Heart left ventricle (tissue), 16 donors: ENCODE data around the gene FIP1L1. TPM values are rescaled to one million over a fixed set of nuclear protein-coding genes. Genes with fewer than 3 reads are reported as not detected.

Experiments used
- ATAC-seq, 4 donors: fragments of 200-7000 bp; cut with Tn5 transposase; one replicate each; pipeline ENCODE4 v1.9.1; 2020 to 2022; ENCODE audit warnings: moderate library complexity in 4 of 4, mild to moderate bottlenecking in 3 of 4, moderate number of reproducible peaks in 1 of 4
- DNase-seq, 5 donors: peaks; one replicate each; pipeline ENCODE4 v3.0.0-alpha.2; 2020
- H3K27ac ChIP-seq, 12 donors: fragments of 200-600 bp; sonication (generic) in 4 of 12; one replicate each; pipeline versions ENCODE4 v1.5.0 to v1.8.0; 2016 to 2022; ENCODE audit warnings: mild to moderate bottlenecking in 2 of 12
- H3K27me3 ChIP-seq, 9 donors: fragments of 200-600 bp; sonication (generic) in 2 of 9; one replicate each; pipeline versions ENCODE4 v1.5.1 to v1.8.0; 2016 to 2022; ENCODE audit warnings: mild to moderate bottlenecking in 3 of 9
- H3K36me3 ChIP-seq, 9 donors: fragments of 200-600 bp; sonication (generic) in 2 of 9; one replicate each; pipeline versions ENCODE4 v1.5.0 to v1.8.0; 2018 to 2022; ENCODE audit warnings: mild to moderate bottlenecking in 2 of 9
- H3K4me1 ChIP-seq, 12 donors: fragments of 200-600 bp; sonication (generic) in 4 of 12; one replicate each; pipeline versions ENCODE4 v1.5.0 to v1.8.0; 2016 to 2022; ENCODE audit warnings: mild to moderate bottlenecking in 3 of 12
- H3K4me3 ChIP-seq, 12 donors: fragments of 200-600 bp; sonication (generic) in 4 of 12; one replicate each; pipeline versions ENCODE4 v1.5.0 to v1.8.0; 2017 to 2022; ENCODE audit warnings: mild to moderate bottlenecking in 9 of 12, moderate library complexity in 4 of 12
- H3K9me3 ChIP-seq, 12 donors: fragments of 200-600 bp; sonication (generic) in 4 of 12; one replicate each; pipeline versions ENCODE4 v1.5.0 to v1.8.0; 2016 to 2022; ENCODE audit warnings: mild to moderate bottlenecking in 1 of 12
- CTCF ChIP-seq, 12 donors: fragments of 200-600 bp; sonication (generic) in 4 of 12; IDR thresholded peaks; one replicate each; pipeline versions ENCODE4 v1.5.0 to v1.8.0; 2018 to 2022; ENCODE audit warnings: antibody characterized with exemption in 12 of 12, mild to moderate bottlenecking in 5 of 12
- POLR2A ChIP-seq, 2 donors: fragments of 450-650 bp; IDR thresholded peaks; one replicate each; pipeline ENCODE4 v1.6.1; 2017; ENCODE audit warnings: antibody characterized with exemption in 2 of 2, mild to moderate bottlenecking in 2 of 2, moderate library complexity in 2 of 2
- WGBS, 4 donors: extraction: QIAGEN DNeasy Blood & Tissue Kit in 2 of 4; methylation state at CpG; one replicate each; pipeline versions ENCODE4 v1.1.5 to v1.1.7; 2013 to 2018; 5-methylcytosine and 5-hydroxymethylcytosine counted together
- intact Hi-C, 10 donors: fragments of 100-400 bp; cut with DNase I; formaldehyde crosslinking; loops; one replicate each; pipeline versions ENCODE4 v1.11.1 to v1.14.2; 2022
- polyA plus RNA-seq, 2 donors: library from polyadenylated mRNA; stranded (reverse); fragments of 200-250 nt; gene quantifications; one replicate each; pipeline ENCODE4 v1.2.3, GENCODE V29; 2013
- total RNA-seq, 9 donors: library from RNA; depleted of rRNA in 2 of 9; stranded (reverse); fragments of >200 nt in 2 of 9; fragmentation: NEBNext Ultra II Directional in 3 of 9; extraction: Animal tissue kit (Norgen Biotek cat#: 25700) in 3 of 9; gene quantifications; one replicate each; pipeline versions ENCODE4 v1.1.0 to v1.2.4, GENCODE V29; 2016 to 2023
- donor health status: ischemic (EF 13 %, LVEDD 7.1; RV severe dilation, severe dysfunction).
- donor health status: healthy with polysubstance abuse.
- donor health status: DM: no; HTN: yes; CAD: no.
- donor health status: DM: no; HTN: no; CAD: no.
- donor health status: ischemic (EF 25% LVEDD 6.9; RV normal size, moderate dysfunction).
- donor health status: ischemic (EF 25% LVEDD 5.7; RV mildly dilated, moderate dysfunction).
- donor health status: healthy.
- donor health status: DM: yes; HTN: yes; CAD: no.
- donor health status: ischemic (EF 35%, LVEDD 5.7; RV mildly dilated, moderate dysfunction).
- donor health status: nonischemic (EF 11% LVEDD 7.7; RV severe dilation, severe dysfunction).
- donor health status: DM: yes; HTN: yes; CAD: no.
- donor health status: PGD.
- donor health status: ischemic (EF 29% LVEDD 5.4; RV normal size, mild dysfunction).
- donor health status: nonischemic (EF 23%, LVEDD 6.1; RV moderate dilation, normal function).

The FIP1L1 gene
- total and polyA plus RNA-seq, 11 donors: 23.5 to 46.2 (median 32.8) TPM

GRCh38 chr4:53490965-53491622 is 113.7 kb downstream of the FIP1L1 start:
- WGBS, 4 donors: 36 to 47% (median 39%) methylated on average over 3 of the region's 3 CpGs
- Histone ChIP-seq H3K9me3 (no peaks in the 10 kb centered on the region), H3K4me1 (peaks cover 0 to 11% (median 2%) of the 10 kb centered on the region in 12 donors), H3K4me3 (no peak overlapping the region), H3K27ac (peak overlapping the region in 2 of 12 donors; percentile 4 to 47), H3K36me3 (peaks cover 0 to 5% (median 0%) of the 10 kb centered on the region in 9 donors), H3K27me3 (no peaks in the 10 kb centered on the region)
- intact Hi-C loops: loop anchor here in 7 of 10 donors (5.0 to 10.0 kb wide), 10 partner anchors 114 to 741 kb away; partner anchors contain the start of gene PDGFRA (in 3 of the 7)
- ATAC-seq: peak in 2 of 4 donors; percentile 48 to 73
- DNase-seq: peak in 1 of 5 donors; percentile 25
- peak; percentile 44 to 80 (median 65) for TF ChIP-seq CTCF (IDR thresholded peaks at IDR 0.05)
- no peak for TF ChIP-seq POLR2A (IDR thresholded peaks at IDR 0.05)

- intact Hi-C loops: loop anchor here in 7 of 10 donors (5.0 to 10.0 kb wide), 10 partner anchors 110 to 737 kb away; partner anchors contain the start of gene PDGFRA (in 3 of the 7)
- Histone ChIP-seq H3K4me1 (peaks cover 0 to 33% (median 5%) of the 10 kb centered on the region in 12 donors), H3K4me3 (no peak overlapping the region), H3K27me3 (no peaks in the 10 kb centered on the region), H3K36me3 (peaks cover 0 to 5% (median 0%) of the 10 kb centered on the region in 9 donors), H3K27ac (no peak overlapping the region), H3K9me3 (no peaks in the 10 kb centered on the region)
- WGBS, 4 donors: 93 to 97% (median 95%) methylated on average over 6 of the region's 6 CpGs
- ATAC-seq (no peak), DNase-seq (no peak)
- no peak for TF ChIP-seq POLR2A (IDR thresholded peaks at IDR 0.05)
- TF ChIP-seq CTCF (IDR thresholded peaks at IDR 0.05): no peak
Measured at GRCh38 chr4:53494851-53495250, 117.4 kb downstream of the FIP1L1 start.

- 67 to 79% (median 73%) methylated on average over 7 of the region's 7 CpGs for WGBS, 4 donors
- no peak overlapping the region for H3K4me3 ChIP-seq
- no peaks in the 10 kb centered on the region for H3K9me3 ChIP-seq
- ATAC-seq (peak; percentile 68 to 94 (median 93)), DNase-seq (peak in 4 of 5 donors; percentile 27 to 54 (median 42))
- no peak for TF ChIP-seq CTCF (IDR thresholded peaks at IDR 0.05)
- TF ChIP-seq POLR2A (IDR thresholded peaks at IDR 0.05): no peak
- intact Hi-C loops: loop anchor here in 7 of 10 donors (10.0 kb wide), 6 partner anchors 107 to 727 kb away; partner anchors contain the start of gene PDGFRA (in 3 of the 7)
- no peaks in the 10 kb centered on the region for H3K27me3 ChIP-seq
- H3K27ac ChIP-seq: peak overlapping the region in 11 of 12 donors; percentile 12 to 73 (median 55)
- peaks cover 0 to 5% (median 0%) of the 10 kb centered on the region in 9 donors for H3K36me3 ChIP-seq
- peaks cover 0 to 28% (median 0%) of the 10 kb centered on the region in 12 donors for H3K4me1 ChIP-seq
Measured at GRCh38 chr4:53497487-53498244, 120.2 kb downstream of the FIP1L1 start.
